Prostate gland (tissue), 2 donors: ENCODE results near the gene SYNPR.

Experiments
- CTCF ChIP-seq, 4 experiments: fragments of 200-600 bp in 2 of 4; fragments of 450-650 bp in 2 of 4; sonication (generic) in 2 of 4; IDR thresholded peaks; 1 replicate in 3 of 4; 2 replicates in 1 of 4; pipeline ENCODE4 v1.5.1; 2016 to 2019; ENCODE audit warnings: antibody characterized with exemption in 4 of 4, mild to moderate bottlenecking in 2 of 4, moderate library complexity in 2 of 4
- POLR2AphosphoS5 ChIP-seq: sonication (generic); formaldehyde crosslinking; IDR thresholded peaks from one replicate; pipeline ENCODE4 v1.6.1; 2017; ENCODE audit warnings: antibody characterized with exemption

- TF ChIP-seq CTCF (IDR thresholded peaks at IDR 0.05) (no peak), POLR2AphosphoS5 (no peak)
Measured at GRCh38 chr3:63309768-63310167, 31.7 kb downstream of the SYNPR start.
